HG03439 (cell line): Measurements from ENCODE around the gene INTS13.
A peak's percentile ranks its signal among the peaks of the same experiment; 100 is the strongest.
"Not testable (repeated sequence)": the region's sequence is repeated elsewhere in the genome, so short reads cannot be mapped to it uniquely, and the experiment has no call there.

Source experiments
- ATAC-seq: cut with Tn5 transposase; IDR thresholded peaks from one replicate; pipeline ENCODE4 v1.9.1; 2021; ENCODE audit warnings: mild to moderate bottlenecking, moderate library complexity; ENCODE audit not compliant: unreplicated experiment

INTS13 gene, protein sequence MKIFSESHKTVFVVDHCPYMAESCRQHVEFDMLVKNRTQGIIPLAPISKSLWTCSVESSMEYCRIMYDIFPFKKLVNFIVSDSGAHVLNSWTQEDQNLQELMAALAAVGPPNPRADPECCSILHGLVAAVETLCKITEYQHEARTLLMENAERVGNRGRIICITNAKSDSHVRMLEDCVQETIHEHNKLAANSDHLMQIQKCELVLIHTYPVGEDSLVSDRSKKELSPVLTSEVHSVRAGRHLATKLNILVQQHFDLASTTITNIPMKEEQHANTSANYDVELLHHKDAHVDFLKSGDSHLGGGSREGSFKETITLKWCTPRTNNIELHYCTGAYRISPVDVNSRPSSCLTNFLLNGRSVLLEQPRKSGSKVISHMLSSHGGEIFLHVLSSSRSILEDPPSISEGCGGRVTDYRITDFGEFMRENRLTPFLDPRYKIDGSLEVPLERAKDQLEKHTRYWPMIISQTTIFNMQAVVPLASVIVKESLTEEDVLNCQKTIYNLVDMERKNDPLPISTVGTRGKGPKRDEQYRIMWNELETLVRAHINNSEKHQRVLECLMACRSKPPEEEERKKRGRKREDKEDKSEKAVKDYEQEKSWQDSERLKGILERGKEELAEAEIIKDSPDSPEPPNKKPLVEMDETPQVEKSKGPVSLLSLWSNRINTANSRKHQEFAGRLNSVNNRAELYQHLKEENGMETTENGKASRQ

DNA sequence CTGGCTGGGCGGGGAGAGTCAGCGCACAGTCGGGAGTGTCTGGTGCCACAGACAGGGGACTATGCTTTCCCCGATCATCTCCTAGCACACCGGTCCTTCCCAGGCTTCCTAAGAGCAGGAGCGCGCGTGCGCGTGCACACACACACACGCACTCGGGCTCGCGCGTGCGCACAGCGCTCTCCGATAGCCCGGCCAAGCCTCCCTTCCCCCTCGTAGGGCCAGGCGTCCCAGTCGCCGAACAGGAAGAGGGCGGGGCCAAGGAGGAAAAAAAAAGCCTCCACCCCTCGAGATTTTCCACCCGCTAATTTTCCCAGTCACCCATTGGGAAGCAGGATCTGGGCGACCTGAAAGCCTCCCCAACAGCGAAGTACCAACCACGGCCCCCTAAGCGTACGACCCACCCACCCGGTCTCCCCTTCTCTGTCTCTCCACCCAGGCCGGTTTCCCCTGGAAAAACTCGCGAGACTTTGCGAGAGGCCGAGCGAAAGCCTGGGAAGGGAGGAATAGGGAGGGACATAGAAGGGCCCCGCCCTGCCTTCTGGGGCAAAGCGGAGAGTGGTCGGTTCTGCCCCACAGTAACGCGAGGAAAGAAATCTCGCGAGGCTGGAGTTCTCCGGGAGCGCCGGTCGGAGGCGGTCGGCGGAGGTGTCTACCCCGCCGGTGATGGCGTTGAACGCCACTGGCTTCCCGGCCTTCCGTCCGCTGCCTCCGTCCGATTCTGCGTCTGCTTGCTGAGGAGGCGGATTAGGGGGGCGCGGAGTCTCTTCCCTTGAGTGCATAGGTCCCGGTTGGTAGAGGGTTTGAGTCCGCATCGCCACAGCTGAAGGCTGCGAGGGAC lies at the start of gene INTS13, which contains the start of gene FGFR1OP2:
Gene INTS13 (minus strand): TSS at position 119 of the 838 bp plus-strand sequence. CDS start 1,178 bp downstream, outside the sequence.
Gene FGFR1OP2 (plus strand): TSS at position 608 of the 838 bp plus-strand sequence. CDS start 15,689 bp downstream, outside the sequence.
- ATAC-seq, result peak; percentile 82

DNA sequence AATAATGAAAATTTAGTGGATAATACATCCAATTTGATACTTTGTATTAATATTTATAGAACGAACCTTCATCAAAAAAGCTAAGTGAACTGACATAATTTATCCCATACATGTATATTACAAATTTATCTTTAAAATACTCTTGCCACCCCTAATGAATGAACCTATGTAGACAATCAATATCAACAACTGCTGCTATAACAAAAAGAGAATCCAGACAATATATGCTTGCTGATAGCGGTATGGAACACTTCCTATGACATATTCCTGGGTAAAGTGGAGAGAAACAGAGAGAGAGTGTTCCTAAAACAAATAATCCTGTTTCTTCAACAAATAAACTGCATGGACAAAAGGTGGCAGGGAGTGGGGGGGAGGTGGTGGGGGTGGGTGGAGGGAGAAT lies 45.1 kb upstream of the INTS13 start:
- no peak for ATAC-seq

DNA sequence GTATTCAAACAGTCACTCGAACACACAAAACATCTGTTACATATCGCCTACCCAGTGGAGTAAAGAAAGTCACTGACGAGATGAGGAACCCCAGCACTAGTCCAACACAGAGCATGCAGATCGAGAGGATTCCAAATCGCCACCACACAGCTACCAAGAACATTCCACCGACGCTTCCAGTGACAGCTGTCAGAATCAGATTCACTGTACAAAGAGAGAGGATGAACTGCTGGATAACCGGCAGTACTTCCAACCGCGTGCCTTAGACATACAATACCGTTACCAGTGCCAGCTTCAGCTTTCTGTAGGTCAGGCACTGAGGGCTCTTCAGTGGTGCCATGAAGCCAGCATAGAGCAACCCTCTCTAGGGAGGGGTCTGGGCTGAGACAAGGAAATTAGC lies 42.0 kb upstream of the INTS13 start:
- no peak for ATAC-seq

DNA sequence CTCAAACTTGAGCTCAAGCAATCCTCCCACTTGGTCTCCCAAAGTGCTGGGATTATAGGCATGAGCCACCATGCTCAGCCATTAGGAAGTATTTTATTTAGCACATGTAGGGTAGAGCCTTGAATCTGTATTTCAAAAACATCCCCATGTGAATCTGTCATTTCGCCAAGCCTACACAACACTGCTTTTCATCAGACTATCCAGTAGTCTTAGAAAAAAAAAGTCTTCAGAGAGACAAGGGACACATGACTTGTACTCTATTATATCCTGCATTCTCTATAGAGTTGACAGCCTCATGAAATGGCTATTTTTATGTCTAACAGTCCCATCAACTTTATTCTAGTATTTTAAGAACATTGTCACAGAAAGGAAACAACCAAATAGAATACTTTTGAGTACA lies 41.0 kb upstream of the INTS13 start:
- no peak for ATAC-seq

DNA sequence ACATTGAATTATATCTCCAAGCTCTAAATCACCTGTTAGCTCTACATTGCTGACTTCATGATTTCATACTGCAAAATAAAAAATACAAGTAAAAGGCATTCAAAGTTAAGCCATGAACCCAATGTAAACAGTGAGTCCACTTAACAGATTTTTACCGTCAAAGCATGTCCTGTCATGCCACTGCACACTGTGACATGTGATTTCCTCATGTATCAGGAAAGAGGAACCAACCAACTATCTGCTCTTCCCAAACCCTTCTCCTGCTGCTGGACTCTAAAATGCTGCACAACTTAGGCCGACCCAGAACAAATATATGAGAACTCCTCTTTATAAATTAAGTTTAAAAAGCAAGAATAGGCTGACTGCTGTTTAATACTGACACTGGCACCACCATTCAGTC lies 38.9 kb upstream of the INTS13 start:
- ATAC-seq, result no peak

DNA sequence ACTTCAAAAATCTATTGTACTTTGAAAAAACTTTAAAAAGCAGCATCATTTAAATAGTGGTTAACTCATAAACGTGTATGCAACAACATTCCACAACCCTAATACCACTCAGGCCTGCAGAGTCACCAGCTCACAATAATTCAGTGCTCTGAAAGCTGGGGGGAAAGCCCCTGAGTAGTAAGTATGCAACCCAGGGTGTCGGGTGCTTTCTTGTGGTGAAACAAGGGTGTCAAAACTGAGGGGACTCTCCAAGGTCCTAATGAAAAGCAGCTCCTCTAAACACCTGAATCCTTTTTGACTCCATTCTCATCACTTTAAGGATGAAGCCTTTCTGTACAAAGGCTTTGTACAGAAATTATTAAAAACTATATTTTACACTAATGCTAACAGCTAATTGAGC lies 34.2 kb upstream of the INTS13 start:
- ATAC-seq, result peak; percentile 97

DNA sequence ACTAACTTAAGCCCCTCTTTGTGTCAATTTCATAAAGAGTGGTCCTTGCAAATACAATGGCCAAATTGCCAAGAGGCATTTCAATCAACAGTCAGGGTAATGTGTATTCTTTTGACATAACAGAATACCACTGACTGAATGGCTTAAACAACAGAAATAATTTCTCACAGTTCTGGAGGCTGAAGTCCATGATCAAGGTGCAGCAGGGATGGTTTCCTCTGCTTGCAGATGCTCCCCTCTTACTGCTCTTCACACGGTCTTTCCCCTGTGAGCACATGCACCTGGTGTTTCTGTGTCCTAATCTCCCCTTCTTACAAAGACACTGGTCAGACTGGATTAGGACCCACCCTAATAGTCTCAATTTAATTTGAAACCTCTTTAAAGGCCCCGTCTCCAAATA lies 32.4 kb upstream of the INTS13 start:
- ATAC-seq, result no peak

DNA sequence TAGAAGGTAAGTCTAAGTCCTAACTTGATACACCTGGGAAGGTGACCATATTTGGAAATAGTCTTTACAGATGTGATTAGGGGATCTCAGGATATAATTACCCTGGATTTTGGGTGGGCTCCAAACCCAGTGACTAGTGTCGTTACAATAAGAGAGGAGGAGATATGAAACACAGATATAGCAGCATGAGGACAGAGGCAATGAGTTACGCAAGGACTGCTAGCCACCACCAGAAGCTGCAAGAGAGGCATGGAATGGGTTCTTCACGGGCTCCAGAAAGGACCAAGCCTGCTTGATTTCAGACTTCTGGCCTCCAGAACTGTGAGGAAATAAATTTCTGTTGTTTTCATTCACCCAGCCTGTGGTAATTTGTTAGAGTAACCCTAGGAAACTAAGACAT lies 29.1 kb upstream of the INTS13 start:
- ATAC-seq, result no peak

DNA sequence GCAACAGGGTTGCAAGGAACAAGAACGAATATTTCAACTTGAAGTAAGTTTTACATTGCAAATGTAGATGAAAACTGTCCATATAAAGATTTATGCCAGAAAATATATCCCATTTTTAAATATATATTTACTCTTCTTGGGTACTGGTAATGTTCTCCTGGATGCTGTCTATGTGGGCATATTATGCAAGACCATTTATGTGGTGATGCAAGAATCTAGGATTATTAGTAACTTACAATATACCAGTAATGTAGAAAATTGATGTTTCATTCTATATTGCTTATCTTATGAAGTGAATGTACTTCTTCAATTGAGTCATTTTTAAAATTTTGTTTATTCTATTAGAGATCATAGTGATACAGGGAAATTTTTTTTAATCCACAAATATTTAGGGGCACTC lies 25.6 kb upstream of the INTS13 start:
- ATAC-seq, result no peak

DNA sequence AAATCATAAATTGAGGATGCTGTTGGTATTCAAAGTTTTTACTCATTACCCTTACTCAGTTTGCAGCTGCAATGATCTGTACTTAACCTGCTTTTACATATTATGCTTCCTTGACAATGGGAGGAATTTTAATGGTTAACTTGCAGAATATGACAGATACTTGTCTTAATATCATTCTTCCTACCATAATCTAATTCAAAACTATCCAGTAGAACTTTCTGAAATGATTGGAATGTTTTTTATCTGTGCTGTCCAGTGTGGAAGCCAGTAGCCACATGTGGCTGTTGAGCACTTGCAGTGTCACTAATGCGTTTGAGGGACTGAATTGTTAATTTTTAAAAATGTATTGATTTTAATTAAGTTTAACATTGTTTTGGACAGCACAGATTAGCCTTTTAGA lies 24.0 kb upstream of the INTS13 start:
- ATAC-seq, result no peak

DNA sequence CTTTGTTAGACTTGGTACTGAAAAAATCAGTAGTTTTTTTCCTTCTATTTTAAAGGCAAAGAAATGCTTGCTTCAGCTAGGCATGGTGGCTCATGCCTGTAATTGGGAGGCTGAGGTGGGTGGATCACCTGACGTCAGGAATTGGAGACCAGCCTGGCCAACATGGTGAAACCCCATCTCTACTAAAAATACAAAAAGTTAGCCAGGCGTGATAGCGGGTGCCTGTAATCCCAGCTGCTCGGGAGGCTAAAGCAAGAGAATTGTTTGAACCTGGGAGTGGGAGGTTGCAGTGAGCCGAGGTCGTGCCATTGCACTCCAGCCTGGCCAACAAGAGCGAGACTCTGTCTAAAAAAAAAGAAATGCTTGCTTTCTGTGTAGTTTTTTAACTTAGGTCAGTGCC lies 23.6 kb upstream of the INTS13 start:
- not testable (repeated sequence) for ATAC-seq

DNA sequence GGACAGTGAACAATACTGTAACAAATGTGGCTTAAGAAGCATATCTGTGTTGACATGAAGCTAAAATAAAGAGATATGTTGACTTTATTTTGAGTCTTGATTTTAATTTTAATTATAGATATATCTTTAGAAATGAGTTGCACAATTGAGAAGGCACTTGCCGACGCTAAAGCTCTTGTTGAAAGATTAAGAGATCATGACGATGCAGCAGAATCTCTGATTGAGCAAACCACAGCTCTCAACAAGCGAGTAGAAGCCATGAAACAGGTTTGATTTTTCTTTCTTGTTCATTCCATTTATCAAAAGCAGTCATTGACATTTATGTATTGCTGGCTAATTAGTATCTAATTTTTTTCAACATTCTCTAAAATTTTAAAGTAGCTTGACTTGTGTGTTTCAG lies 16.2 kb upstream of the INTS13 start:
- ATAC-seq, result no peak

DNA sequence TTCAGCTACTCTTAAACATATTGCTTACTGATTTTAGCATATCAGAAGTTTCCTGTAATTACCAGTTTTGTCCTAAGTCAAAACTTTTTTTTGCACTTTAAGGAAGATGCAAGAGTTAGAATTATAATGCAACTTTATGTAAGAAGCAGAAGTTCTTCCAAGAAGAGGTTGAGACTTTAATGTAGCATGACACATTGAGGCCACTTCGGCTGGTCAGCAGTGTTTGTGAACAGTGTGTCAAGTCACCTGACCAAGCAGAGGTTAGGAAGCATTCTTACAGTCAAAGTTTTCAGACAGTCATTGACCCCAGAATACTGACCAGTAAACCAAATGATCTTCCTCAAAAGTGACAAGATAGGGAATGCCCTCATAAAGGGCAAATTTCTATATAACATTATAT lies 15.7 kb upstream of the INTS13 start:
- no peak for ATAC-seq

DNA sequence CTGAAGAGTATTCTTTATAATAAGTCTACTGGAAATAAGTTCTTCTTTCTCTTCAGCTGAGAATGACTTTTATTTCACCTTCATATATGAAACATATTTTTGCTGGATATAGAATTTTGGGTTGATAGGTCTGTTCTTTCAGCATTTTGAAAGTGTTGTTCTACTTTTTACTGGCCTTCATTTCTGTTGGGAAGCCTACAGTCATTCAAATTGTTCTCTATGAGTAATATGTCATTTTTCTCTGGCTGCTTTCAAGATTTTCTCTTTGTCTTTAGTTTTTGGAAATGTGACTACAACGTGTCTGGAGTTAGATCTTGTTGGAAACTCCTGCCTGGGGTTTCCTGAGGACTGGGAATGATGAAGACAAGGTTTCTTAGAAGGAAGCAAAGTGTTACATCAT lies 10.5 kb upstream of the INTS13 start:
- ATAC-seq, result no peak

DNA sequence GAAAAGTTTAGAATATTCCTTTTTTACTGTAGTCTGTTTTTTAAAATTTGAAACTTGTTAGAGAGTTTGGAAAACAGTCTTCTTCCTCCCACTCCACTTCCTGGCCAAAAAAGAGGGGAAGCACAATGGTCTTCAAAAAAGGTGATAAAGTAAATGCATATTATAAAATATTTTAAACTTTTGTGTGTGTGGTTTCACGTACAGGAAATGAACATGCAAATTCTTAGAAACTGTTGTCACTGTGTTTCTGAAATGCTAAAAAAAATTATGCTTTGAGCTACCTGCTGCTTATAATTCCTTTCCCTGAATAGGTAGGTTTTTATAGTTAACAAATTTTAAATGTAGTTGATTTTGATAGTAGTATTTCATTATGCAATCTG lies 3.4 kb upstream of the INTS13 start:
- ATAC-seq, result no peak

DNA sequence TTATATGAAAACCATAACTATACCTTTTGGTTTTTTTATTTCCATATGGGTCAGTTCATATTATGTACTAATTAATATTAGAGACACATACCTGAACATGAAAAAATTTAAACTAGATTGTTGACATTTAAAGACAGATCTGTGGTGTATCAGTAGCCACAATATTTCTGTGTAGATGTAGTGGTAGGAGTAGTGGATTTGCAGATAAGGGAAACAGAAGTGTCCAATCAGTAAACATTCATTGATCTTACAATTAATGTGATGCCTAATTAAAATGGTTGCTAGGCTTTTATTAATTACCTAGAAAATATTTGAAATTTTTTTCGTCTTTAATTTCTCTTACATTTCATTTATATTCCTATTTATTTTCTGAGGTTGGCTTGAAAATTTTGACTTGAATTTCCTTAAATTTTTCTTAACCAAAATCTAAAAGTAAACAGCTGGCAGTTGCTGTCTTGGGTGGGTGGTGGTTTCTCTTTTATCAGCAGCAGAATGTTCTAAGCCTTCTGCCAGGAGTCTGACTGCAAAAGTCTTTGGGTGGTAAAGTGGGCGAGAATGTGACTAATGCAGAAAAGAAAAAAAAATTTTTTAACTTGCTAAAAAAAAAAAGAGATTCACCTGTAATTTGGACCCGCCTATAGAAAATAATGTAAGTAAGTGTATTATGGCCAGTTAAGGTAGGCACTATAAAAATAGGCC lies 2.9 kb upstream of the INTS13 start:
- no peak for ATAC-seq

DNA sequence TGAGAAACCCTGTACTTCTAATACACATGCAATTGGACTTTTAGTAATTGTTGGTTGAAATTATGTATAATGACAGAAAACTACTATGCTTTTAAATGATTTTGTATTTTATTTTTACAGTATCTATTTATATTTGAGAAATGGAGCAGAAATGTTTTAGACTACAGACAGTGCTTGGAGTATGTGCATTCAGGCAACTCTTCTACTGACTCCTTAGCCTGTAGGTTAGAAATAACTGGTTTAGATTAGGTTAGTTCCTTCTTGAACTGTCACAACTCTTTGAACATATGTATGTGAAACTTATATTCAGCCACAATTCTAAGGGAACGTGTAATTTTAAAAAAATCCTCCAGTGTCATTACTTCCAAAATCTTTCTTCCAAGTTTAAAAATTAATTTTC lies 2.2 kb upstream of the INTS13 start:
- ATAC-seq, result no peak

DNA sequence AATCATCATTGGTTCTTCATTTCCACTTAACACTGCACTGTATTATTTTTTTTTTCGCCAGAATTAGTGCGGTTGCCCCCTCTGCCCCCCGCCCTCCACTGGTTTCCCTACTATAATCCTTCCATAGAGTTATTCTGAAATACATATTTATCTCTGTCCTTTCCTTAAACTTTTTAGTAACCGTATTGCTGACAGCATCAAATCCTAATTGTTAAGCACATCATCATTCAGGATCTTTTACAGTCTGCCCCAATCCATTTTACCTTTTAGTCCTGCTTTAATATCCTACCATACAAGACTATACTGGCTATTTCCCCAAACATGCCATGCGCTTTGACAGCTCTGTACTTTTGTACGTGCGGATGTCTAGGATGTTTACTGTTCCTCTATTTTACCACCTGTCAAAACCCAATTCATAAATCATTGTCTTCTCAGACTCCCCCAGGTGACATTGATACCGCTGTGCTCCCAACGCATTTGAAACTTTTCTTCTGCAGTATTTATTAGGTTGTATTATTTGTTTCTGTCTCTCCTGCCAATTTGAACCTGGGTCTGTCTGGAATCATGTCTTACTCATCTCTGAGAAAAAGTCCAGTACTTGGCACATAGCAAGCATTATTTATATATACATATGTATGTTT lies 1.5 kb upstream of the INTS13 start:
- ATAC-seq, result no peak

DNA sequence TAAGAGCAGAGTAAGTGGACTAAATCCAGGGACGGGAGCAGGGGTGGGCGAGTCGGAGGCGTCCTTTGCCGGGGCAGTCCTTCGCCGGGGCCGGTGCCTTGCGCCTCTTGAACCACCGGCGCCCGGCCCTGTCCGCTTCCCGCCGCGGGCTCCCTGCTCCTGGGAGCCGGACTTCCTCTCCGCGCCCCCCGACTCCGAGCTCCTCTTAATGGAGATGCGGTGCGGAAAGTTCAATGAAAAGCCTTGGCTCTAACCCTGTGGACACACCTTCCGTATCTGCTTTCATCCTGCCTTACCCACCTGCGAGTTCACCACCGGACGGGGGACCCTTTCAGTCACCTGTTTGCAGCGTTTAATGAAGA lies 901 bp upstream of the INTS13 start:
- peak; percentile 22 for ATAC-seq

DNA sequence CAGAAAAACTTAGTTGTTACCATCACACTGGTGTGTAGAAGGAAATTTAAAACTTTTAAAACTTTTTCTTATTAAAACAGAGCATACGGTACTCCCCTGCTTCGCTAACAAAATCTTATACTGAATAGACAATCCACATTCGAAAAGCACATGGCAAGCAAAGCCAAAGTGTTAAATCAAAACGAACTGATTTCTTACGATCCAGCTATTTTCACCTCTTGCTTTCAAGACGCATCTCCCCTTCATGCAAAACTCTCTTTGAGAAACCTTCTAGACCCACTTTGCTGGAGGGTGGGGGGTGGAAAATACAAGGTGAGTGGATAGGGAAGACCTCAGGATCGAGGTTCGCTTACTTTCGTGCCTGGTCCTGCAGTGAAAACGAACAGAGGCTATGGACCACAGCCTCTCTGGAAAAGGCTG lies 328 bp downstream of the INTS13 start:
- ATAC-seq, result peak; percentile 8
